Ishikawa (cell line): ENCODE results near the gene HOXB2.

Source experiments
- CEBPB ChIP-seq: IDR thresholded peaks from 2 replicates; pipeline ENCODE4 v1.6.1; 2012
- CREB1 ChIP-seq: IDR thresholded peaks from 2 replicates; pipeline ENCODE4 v1.6.1; 2012; ENCODE audit warnings: low read depth
- EGR1 ChIP-seq: IDR thresholded peaks from 2 replicates; pipeline ENCODE4 v1.6.1; 2012
- EP300 ChIP-seq: IDR thresholded peaks from 2 replicates; pipeline ENCODE4 v1.6.1; 2012; ENCODE audit warnings: borderline replicate concordance
- FOXM1 ChIP-seq: IDR thresholded peaks from 2 replicates; pipeline ENCODE4 v1.6.1; 2012; ENCODE audit warnings: low read depth, borderline replicate concordance
- NFIC ChIP-seq: IDR thresholded peaks from 2 replicates; pipeline ENCODE4 v1.6.1; 2012
- RAD21 ChIP-seq: IDR thresholded peaks from 2 replicates; pipeline ENCODE4 v1.6.1; 2012; ENCODE audit warnings: low read depth
- REST ChIP-seq: IDR thresholded peaks from 2 replicates; pipeline ENCODE4 v1.6.1; 2012; ENCODE audit warnings: low read depth, mild to moderate bottlenecking
- TCF12 ChIP-seq: IDR thresholded peaks from 2 replicates; pipeline ENCODE4 v1.6.1; 2012; ENCODE audit warnings: low read depth
- TEAD4 ChIP-seq: IDR thresholded peaks from 2 replicates; pipeline ENCODE4 v1.6.1; 2012
- YY1 ChIP-seq: IDR thresholded peaks from 2 replicates; pipeline ENCODE4 v1.6.1; 2012; ENCODE audit warnings: low read depth
- TF ChIP-seq, protein P1 (sequence below): IDR thresholded peaks from 2 replicates; pipeline ENCODE4 v1.6.1; 2012

GRCh38 chr17:48513666-48514455 lies 31.0 kb downstream of the HOXB2 start:
- TF ChIP-seq RAD21 (no peak), EGR1 (no peak), EP300 (no peak), NFIC (no peak), FOXM1 (no peak), REST (no peak), CEBPB (no peak), CREB1 (no peak), YY1 (no peak), TEAD4 (no peak), TCF12 (no peak)
- TF ChIP-seq, protein P1, sequence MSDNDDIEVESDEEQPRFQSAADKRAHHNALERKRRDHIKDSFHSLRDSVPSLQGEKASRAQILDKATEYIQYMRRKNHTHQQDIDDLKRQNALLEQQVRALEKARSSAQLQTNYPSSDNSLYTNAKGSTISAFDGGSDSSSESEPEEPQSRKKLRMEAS: no peak
